ENCODE measurements around the gene HEXB.

The HEXB gene

GRCh38 chr5:74765201-74765600, 80.2 kb downstream of the HEXB start:
- CTCF ChIA-PET = interaction anchor here (0.9 to 1.9 kb wide), 2 partner anchors 10 to 70 kb away, joined by 3 to 5 read pairs; no protein-coding TSS in a partner anchor
- POLR2A ChIA-PET = no interaction called here
- no peak for TF ChIP-seq ZFP37 (tag by site-specific recombination; IDR thresholded peaks at IDR 0.05)
- no peak for TF ChIP-seq SALL2 (tag by site-specific recombination; IDR thresholded peaks at IDR 0.05; ENCODE audit: borderline replicate concordance)
- peaks cover 28 to 51% of the 10 kb centered on the region in 2 experiments for H3K36me3 ChIP-seq (ENCODE audit: control insufficient read depth in 2 of 2, insufficient read depth in 1 of 2, low read length in 2 of 2)
- no peaks in the 10 kb centered on the region for H3K4me1 ChIP-seq (ENCODE audit: control insufficient read depth, insufficient read depth, low read length)
- no peaks in the 10 kb centered on the region for H3K9me3 ChIP-seq (ENCODE audit: control insufficient read depth, insufficient read depth, low read depth, low read length)
- no peak overlapping the region for H3K4me3 ChIP-seq (ENCODE audit: low read depth, low read length)
- H3K27ac ChIP-seq (ENCODE audit: extremely low read depth, low read depth, low read length) = no peak overlapping the region

- Histone ChIP-seq H3K9me3 (ENCODE audit: control insufficient read depth, insufficient read depth, low read depth, low read length) (no peaks in the 10 kb centered on the region), H3K4me3 (ENCODE audit: low read depth, low read length) (peak overlapping the region; percentile 93), H3K36me3 (ENCODE audit: control insufficient read depth in 2 of 2, insufficient read depth in 1 of 2, low read length in 2 of 2) (peaks cover 28 to 52% of the 10 kb centered on the region in 2 experiments), H3K4me1 (ENCODE audit: control insufficient read depth, insufficient read depth, low read length) (no peaks in the 10 kb centered on the region), H3K27ac (ENCODE audit: extremely low read depth, low read depth, low read length) (no peak overlapping the region)
- TF ChIP-seq ZBTB44 (tag by site-specific recombination; IDR thresholded peaks at IDR 0.05) (no peak), ZNF518A (tag by site-specific recombination; conservative IDR thresholded peaks at IDR 0.05; ENCODE audit: low read depth) (no peak), ZNF18 (tag by site-specific recombination; IDR thresholded peaks at IDR 0.05) (no peak), ZBTB48 (tag by site-specific recombination; IDR thresholded peaks at IDR 0.05) (no peak), ZNF488 (tag by site-specific recombination; IDR thresholded peaks at IDR 0.05) (no peak), ZNF423 (tag by site-specific recombination; IDR thresholded peaks at IDR 0.05) (no peak), ZFP69B (tag by site-specific recombination; IDR thresholded peaks at IDR 0.05) (no peak), ZNF302 (tag by site-specific recombination; IDR thresholded peaks at IDR 0.05; ENCODE audit: low read depth) (no peak)
- ChIA-PET CTCF (interaction anchor here (0.9 to 1.9 kb wide), 3 partner anchors 10 to 124 kb away, joined by 3 to 5 read pairs (median 3); no protein-coding TSS in a partner anchor), POLR2A (interaction anchor here (1.0 kb wide), 1 partner anchor 571 kb away, joined by 3 read pairs; the partner anchor contains the start of gene HMGCR)
Observed at GRCh38 chr5:74765929-74766328, 80.9 kb downstream of the HEXB start.

- Histone ChIP-seq H3K27ac (ENCODE audit: extremely low read depth, low read depth, low read length) (peak overlapping the region; percentile 62), H3K4me1 (ENCODE audit: control insufficient read depth, insufficient read depth, low read length) (no peaks in the 10 kb centered on the region), H3K36me3 (ENCODE audit: control insufficient read depth in 2 of 2, insufficient read depth in 1 of 2, low read length in 2 of 2) (peaks cover 33 to 52% of the 10 kb centered on the region in 2 experiments), H3K4me3 (ENCODE audit: low read depth, low read length) (peak overlapping the region; percentile 93), H3K9me3 (ENCODE audit: control insufficient read depth, insufficient read depth, low read depth, low read length) (no peaks in the 10 kb centered on the region)
- CTCF ChIA-PET = interaction anchor here (0.7 to 1.9 kb wide), 5 partner anchors 11 to 458 kb away, joined by 3 to 5 read pairs (median 3); no protein-coding TSS in a partner anchor
- POLR2A ChIA-PET = interaction anchor here (0.6 to 1.3 kb wide), 7 partner anchors 13 to 571 kb away, joined by 3 to 6 read pairs (median 3); partner anchors contain the start of genes ANKRD31, FAM169A and HMGCR
- TF ChIP-seq ZNF202 (tag by site-specific recombination; IDR thresholded peaks at IDR 0.05; ENCODE audit: borderline replicate concordance) = no peak
- TF ChIP-seq ZNF660 (tag by site-specific recombination; IDR thresholded peaks at IDR 0.05) = peak; percentile 10; the same call in 1 of the 2 replicates
- no peak for TF ChIP-seq ZNF214 (tag by site-specific recombination; IDR thresholded peaks at IDR 0.05; ENCODE audit: borderline replicate concordance)
- no peak for TF ChIP-seq ZNF248 (tag by site-specific recombination; IDR thresholded peaks at IDR 0.05)
- peak; percentile 22; the same call in 1 of the 2 replicates for TF ChIP-seq CTCF (tag by site-specific recombination; IDR thresholded peaks at IDR 0.05)
- peak; percentile 21 for TF ChIP-seq ZNF654 (tag by site-specific recombination; IDR thresholded peaks at IDR 0.05; ENCODE audit: low read depth)
- no peak for TF ChIP-seq ELK4 (IDR thresholded peaks at IDR 0.05; ENCODE audit: borderline replicate concordance, low read depth, low read length)
- no peak for TF ChIP-seq ZNF350 (tag by site-specific recombination; IDR thresholded peaks at IDR 0.05)
- no peak for TF ChIP-seq ZNF302 (tag by site-specific recombination; IDR thresholded peaks at IDR 0.05; ENCODE audit: low read depth)
Observed at GRCh38 chr5:74766418-74766848, 81.4 kb downstream of the HEXB start.
